MM.1S (cell line): ENCODE data around the gene GBP1.

ENCODE experiments used
- EZH2 ChIP-seq: fragments of 300-600 bp; sonication (generic); optimal IDR thresholded peaks from 2 replicates; pipeline ENCODE3; 2017; ENCODE audit warnings: low read depth, mild to moderate bottlenecking, antibody characterized with exemption, low read length, mixed read lengths
- TF ChIP-seq, protein P1 (sequence below): fragments of 300-600 bp; sonication (generic); IDR thresholded peaks from 2 replicates; pipeline ENCODE4 v1.5.1; 2016; ENCODE audit warnings: antibody characterized with exemption, low read length, mixed read lengths

DNA sequence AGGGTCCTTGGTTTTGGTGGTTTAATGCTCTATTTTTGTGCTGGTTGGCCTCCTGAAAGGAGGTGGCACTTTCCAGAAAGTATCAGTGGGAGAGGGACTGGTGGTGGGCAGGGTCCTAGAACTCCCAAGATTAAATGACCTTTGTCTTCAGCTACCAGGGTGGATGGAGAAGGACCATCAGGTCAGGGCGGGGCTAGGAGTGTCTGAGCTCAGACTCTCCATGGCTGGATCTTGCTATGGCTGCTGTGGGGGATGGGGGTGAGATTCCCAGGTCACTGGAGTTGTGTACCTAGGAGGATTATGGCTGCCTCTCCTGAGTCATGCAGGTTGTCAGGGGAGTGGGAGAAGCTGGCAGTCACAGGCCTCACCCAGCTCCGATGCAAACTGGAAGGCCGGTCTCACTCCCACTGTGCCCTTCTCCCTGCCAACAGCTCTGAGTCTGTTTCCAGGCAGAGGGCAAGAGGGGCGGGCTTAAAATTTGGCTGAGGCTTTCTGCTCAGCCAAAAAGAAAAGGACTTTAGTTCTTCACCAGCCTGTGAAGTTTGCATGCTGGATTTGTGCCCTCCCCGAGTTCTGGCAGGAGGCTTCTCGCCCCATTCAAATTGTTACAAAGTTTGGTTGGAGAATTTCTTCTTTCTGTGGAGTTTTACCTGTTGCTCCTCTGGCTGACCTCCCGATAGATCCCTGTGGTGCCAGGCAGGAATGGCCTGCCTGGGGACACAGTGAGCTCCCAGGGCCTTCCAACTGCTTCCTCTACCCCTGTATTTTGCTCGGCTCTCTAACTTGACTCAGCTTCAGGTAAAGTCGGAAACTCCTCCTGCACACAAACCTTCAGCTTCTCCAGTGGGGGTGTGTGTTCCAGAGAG lies 59.5 kb downstream of the GBP1 start:
- TF ChIP-seq, protein P1, sequence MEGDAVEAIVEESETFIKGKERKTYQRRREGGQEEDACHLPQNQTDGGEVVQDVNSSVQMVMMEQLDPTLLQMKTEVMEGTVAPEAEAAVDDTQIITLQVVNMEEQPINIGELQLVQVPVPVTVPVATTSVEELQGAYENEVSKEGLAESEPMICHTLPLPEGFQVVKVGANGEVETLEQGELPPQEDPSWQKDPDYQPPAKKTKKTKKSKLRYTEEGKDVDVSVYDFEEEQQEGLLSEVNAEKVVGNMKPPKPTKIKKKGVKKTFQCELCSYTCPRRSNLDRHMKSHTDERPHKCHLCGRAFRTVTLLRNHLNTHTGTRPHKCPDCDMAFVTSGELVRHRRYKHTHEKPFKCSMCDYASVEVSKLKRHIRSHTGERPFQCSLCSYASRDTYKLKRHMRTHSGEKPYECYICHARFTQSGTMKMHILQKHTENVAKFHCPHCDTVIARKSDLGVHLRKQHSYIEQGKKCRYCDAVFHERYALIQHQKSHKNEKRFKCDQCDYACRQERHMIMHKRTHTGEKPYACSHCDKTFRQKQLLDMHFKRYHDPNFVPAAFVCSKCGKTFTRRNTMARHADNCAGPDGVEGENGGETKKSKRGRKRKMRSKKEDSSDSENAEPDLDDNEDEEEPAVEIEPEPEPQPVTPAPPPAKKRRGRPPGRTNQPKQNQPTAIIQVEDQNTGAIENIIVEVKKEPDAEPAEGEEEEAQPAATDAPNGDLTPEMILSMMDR = no peak
- TF ChIP-seq EZH2 = no peak
